Parathyroid adenoma (tissue), 2 donors: ENCODE results near the gene CENPA.
A peak's percentile ranks its signal among the peaks of the same experiment; 100 is the strongest.

Source experiments
- H2AFZ ChIP-seq: fragments of 300-600 bp; sonication (generic); one replicate; pipeline ENCODE4 v1.7.0; 2017; ENCODE audit warnings: antibody characterized with exemption, mild to moderate bottlenecking
- H3K27ac ChIP-seq: fragments of 300-600 bp; sonication (generic); one replicate; pipeline ENCODE4 v1.7.0; 2017
- H3K27me3 ChIP-seq: fragments of 300-600 bp; sonication (generic); one replicate; pipeline ENCODE4 v1.7.0; 2017; ENCODE audit warnings: low read length; ENCODE audit not compliant: control insufficient read depth, insufficient read depth
- H3K36me3 ChIP-seq: fragments of 300-600 bp; sonication (generic); one replicate; pipeline ENCODE4 v1.7.0; 2017; ENCODE audit warnings: low read length; ENCODE audit not compliant: control insufficient read depth, insufficient read depth
- H3K4me1 ChIP-seq: fragments of 300-600 bp; sonication (generic); one replicate; pipeline ENCODE4 v1.7.0; 2017; ENCODE audit warnings: control low read depth
- H3K4me2 ChIP-seq: fragments of 300-600 bp; sonication (generic); one replicate; pipeline ENCODE4 v1.7.0; 2017; ENCODE audit warnings: low read length
- H3K4me3 ChIP-seq: fragments of 300-600 bp; sonication (generic); one replicate; pipeline ENCODE4 v1.7.0; 2017; ENCODE audit warnings: low read depth, low read length
- H3K79me2 ChIP-seq: fragments of 300-600 bp; sonication (generic); one replicate; pipeline ENCODE4 v1.7.0; 2017; ENCODE audit warnings: control low read depth
- H3K9ac ChIP-seq: fragments of 300-600 bp; sonication (generic); one replicate; pipeline ENCODE4 v1.7.0; 2017; ENCODE audit warnings: mild to moderate bottlenecking
- H3K9me3 ChIP-seq: fragments of 300-600 bp; sonication (generic); one replicate; pipeline ENCODE4 v1.7.0; 2017; ENCODE audit warnings: low read length; ENCODE audit not compliant: control insufficient read depth
- CTCF ChIP-seq: fragments of 300-600 bp; sonication (generic); IDR thresholded peaks from one replicate; pipeline ENCODE4 v1.7.0; 2017; ENCODE audit warnings: antibody characterized with exemption, mild to moderate bottlenecking
- donor health status: primary hyperparathyroidism.

CENPA gene

GRCh38 chr2:26754539-26754938 lies 31.3 kb upstream of the CENPA start:
- H3K4me3 ChIP-seq, result no peak overlapping the region
- H3K9me3 ChIP-seq, result no peaks in the 10 kb centered on the region
- no peak overlapping the region for H3K9ac ChIP-seq
- TF ChIP-seq CTCF, result no peak
- H3K4me1 ChIP-seq, result peaks cover 17% of the 10 kb centered on the region
- no peaks in the 10 kb centered on the region for H3K36me3 ChIP-seq
- H3K27me3 ChIP-seq, result no peaks in the 10 kb centered on the region
- no peak overlapping the region for H3K27ac ChIP-seq
- H2AFZ ChIP-seq, result no peak overlapping the region
- no peaks in the 10 kb centered on the region for H3K79me2 ChIP-seq
- no peak overlapping the region for H3K4me2 ChIP-seq

- Histone ChIP-seq H3K4me2 (no peak overlapping the region), H3K9me3 (no peaks in the 10 kb centered on the region), H3K79me2 (no peaks in the 10 kb centered on the region), H3K36me3 (no peaks in the 10 kb centered on the region), H3K4me1 (peaks cover 17% of the 10 kb centered on the region), H2AFZ (peak overlapping the region; percentile 65), H3K4me3 (no peak overlapping the region), H3K27me3 (no peaks in the 10 kb centered on the region), H3K27ac (peak overlapping the region; percentile 73), H3K9ac (no peak overlapping the region)
- no peak for TF ChIP-seq CTCF
Observed at GRCh38 chr2:26754972-26755670, 30.7 kb upstream of the CENPA start.

GRCh38 chr2:26756337-26756736 lies 29.5 kb upstream of the CENPA start:
- Histone ChIP-seq H3K9ac (no peak overlapping the region), H3K9me3 (no peaks in the 10 kb centered on the region), H3K27ac (no peak overlapping the region), H3K4me2 (no peak overlapping the region), H3K4me1 (peaks cover 17% of the 10 kb centered on the region), H3K4me3 (no peak overlapping the region), H3K79me2 (no peaks in the 10 kb centered on the region), H2AFZ (no peak overlapping the region), H3K27me3 (no peaks in the 10 kb centered on the region), H3K36me3 (no peaks in the 10 kb centered on the region)
- TF ChIP-seq CTCF, result no peak

GRCh38 chr2:26757873-26758789 lies 27.7 kb upstream of the CENPA start:
- Histone ChIP-seq H3K27me3 (no peaks in the 10 kb centered on the region), H3K27ac (peak overlapping the region; percentile 60), H3K36me3 (no peaks in the 10 kb centered on the region), H3K4me2 (no peak overlapping the region), H2AFZ (peak overlapping the region; percentile 53), H3K9me3 (no peaks in the 10 kb centered on the region), H3K4me3 (no peak overlapping the region), H3K4me1 (peaks cover 17% of the 10 kb centered on the region), H3K9ac (no peak overlapping the region), H3K79me2 (no peaks in the 10 kb centered on the region)
- TF ChIP-seq CTCF, result no peak
